Stimulated activated CD4-positive, alpha-beta T cell treated with anti-CD3 and anti-CD28 coated beads, Interleukin-15, amount 100 ng/mL, for 24 hours (primary cell): Measurements from ENCODE around the gene AUH.

Experiments used
- DNase-seq: peaks from one replicate; pipeline ENCODE4 v3.0.0-alpha.2; 2020

The AUH gene

DNA sequence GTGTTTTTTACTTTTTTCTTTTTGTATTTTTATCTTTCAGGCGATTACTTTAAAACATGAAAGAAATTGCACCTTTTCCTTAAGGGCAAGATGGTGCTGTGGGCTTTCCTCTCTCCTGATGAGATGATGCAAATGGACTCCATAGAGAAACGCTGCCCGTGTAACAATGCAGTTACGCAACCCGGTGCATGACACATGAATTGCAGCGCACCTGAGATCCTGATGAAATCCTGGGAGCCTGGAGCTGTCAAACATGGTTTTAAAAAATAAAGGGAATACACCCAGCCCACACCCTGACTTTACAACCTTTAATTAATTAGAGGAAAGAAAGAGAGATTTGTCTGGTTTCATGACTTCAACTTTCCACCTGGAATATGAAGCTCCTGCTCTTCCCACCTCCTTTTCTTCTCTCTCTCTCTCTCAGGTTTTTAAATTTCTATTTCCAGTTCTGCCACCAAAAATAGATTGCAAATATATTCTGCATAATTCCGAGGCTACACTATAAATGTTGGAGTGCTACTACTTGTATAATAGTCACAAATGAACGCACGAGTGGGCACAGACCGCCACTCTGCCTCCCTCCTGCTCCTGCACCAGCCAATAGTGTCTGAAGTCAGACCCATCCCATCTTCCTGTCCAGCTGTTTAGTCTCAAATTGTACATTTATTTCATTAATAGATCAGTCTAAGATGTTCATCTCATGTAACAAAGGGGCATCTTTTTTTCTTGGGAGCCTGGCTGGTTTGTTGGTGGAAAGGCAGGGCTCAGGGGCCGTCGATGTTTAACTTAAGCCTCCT, 179.1 kb downstream of the AUH start:
- DNase-seq = no peak

- DNase-seq = no peak
These were observed 180.2 kb downstream of the AUH start for GRCh38 chr9:91181541-91181940.

DNA sequence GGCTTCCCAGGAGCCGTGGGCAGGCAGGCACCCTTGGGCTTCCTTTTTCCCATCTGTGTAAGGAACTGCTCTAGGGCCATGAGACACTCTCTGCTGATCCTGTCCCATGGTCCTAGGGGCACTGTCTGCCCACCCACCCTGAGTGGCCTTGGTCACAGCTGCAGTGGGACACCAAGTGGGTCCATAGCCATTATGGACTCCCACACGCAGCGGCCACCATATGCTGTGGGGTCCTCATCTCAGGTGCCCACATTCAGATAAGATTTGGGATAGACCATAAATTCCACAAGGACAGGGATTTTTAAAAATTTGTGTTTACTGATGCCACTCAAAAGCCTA, 180.8 kb downstream of the AUH start:
- DNase-seq = no peak

DNA sequence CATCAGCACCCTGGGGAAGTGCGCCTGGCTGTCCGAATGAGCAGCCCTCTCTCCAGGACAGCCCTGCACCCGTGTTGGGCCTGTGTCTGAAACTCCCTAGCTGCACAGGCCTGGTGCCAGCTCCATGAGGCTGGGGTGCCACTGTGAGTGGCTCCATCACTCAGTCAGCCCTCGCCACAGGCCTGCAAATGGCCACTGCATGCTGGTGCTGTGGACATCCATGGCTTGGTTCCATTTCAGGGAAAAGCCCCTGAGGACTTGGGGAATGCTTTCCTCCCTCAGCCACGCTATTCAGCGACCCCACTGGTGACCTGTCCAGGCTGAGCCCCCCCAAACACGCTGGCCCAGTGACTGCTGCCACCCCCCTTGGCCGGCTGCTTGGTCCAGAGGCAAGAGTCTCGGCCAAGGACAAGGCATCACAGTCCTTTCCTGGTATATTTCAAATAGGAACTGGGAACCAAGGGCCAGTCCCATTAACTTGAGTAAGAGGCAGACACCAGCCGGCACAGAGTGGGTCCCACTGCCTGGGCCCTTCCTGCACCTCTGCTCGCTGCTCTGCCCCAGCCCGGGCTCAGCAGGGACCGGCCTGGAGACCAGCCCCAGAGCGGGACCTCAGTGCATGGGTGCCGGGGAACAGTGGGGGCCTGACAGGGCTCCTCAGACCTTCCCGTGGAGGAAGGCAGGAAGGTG, 181.3 kb downstream of the AUH start:
- DNase-seq = no peak

DNA sequence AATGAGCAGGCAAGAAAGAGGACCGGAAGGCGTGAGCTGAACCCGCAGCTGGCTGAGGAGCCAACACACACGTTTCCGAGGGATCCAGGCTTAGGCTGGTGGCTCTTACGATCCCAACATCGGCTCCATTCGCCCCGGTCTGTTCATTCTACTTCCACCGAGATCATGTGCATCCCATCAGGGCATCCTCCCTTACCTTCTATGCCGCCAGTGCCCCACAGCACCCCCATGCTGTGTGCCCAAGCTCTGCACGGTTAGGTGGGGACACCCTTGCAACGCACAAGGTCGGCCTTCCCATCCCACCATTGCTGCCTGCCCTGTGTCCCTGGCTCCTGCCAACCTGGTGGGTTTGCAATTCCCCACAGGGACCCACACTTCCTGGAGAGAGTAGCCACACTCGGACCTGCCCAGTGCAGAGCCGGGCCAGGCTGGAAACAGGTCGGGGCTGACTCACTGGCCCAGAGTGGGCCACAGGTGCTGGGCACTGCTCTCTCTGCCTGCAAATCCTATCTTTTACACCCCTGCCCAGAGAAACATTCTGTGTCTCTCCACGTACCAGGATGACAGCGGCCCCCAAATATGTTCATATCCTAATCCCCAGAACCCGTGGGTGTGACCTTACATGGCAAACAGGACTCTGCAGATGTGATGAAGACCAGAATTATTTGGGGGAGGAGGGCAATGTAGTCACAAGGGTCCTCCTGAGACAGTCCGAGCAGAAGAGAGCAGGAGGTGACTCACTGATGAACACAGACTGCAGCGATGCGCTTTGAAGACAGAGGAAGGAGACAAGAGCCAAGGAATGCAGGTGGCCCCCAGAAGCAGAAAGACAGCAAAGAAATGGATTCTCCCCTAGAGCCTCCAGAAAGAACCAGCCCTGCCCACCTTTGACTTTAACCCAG, 182.2 kb downstream of the AUH start:
- DNase-seq = no peak

DNA sequence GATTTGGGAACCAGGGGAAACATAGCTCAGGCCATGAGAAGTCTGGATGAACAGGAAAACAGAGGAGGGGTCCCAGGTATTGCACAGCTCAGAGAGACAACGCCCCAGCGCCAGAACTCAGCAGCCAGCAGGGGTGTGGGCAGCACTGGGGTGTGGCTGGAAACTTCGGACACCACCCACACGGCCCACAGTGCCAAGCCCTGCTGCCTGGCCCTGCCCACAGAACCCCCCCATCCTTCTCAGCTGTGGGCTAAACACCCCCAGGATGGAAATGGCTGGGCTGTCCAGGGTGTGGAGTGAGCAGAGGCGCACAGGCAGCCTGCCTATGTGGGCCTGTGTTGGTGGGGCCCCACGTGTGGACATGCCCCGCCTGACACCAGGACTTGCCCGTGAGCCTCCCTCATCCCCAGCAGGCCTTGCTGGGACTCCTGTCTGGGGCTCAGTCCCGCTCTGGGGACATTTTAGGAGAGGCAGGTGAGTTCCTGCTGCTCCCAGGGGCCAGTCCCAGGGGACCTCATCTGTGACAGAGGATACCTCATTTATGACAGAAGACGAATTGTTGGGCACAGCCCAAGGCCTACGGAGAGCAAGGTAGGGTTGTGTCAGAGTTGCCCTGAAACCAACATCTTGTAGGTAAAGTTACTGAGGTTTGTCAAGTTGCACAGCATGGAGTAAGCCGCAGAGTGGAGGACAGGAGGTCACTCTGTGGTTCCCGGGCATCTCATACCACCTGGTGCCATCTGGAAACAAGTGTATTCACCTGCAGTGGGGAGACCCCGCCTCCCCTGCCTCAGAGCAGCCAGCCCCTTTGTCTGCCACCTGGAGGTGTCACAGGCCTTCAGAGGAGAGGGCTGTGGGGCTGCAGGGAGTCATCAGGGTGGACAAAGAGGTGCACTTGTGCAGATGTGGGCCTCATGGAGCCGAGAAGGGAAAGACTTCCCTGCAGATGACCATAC, 183.2 kb downstream of the AUH start:
- peak; percentile 46 for DNase-seq

DNA sequence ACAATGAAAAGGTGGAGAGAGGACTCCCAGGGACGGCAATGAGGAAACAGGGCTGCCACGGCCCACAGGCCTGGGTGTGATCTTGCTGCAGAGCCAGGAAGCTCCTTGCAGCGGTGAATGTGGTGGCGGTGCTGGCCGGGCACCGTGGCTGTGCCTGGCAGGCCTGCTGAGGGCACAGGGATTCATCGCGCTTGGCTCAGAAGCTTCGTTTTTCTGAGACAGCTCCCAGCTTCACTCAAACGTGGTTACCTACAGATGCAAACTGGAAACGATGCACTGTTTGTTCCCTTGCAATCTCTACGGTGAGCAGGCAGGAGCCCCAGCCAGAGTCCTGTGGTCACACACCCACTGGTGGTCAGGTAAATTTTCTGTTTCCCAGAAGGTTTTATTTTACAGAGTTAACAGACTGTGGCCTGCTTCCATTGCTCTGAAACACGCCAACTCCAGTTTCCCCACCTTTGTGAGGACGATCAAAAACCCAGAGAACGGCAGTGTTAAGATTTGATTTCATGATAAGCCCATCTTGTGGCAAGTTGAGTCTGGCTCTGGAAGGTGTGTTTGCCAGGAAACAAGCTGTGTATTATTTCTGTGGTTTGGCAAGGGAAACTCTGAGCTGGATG, 183.9 kb downstream of the AUH start:
- DNase-seq = peak; percentile 77

GRCh38 chr9:91177081-91177480, 184.6 kb downstream of the AUH start:
- no peak for DNase-seq

DNA sequence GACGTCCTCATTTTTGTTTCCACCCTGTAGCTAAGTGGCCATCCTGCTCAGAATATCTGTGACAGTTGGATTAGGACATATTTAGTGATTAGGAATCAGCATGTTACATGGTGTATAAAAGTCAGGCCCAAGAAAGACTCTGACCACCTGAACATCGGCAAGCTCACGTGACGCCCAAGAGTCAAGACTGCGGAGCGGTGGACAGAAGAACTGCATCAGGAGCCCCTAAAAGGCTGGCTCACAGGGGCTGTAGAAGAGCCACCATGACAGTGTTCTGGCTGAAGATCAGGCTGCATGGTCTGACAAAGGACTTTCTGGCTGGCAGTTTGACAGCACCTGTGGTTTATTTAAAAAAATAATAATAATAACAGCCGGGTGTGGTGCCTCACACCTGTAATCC, 185.3 kb downstream of the AUH start:
- DNase-seq = no peak

- no peak for DNase-seq
These were observed 186.9 kb downstream of the AUH start for GRCh38 chr9:91174772-91175171.

- DNase-seq = no peak
These were observed 189.4 kb downstream of the AUH start for GRCh38 chr9:91172329-91172728.

GRCh38 chr9:91170951-91171350, 190.8 kb downstream of the AUH start:
- DNase-seq = no peak

- DNase-seq = no peak
These were observed 194.8 kb downstream of the AUH start for GRCh38 chr9:91166796-91167366.

GRCh38 chr9:91164724-91165520, 196.8 kb downstream of the AUH start:
- peak; percentile 83 for DNase-seq
